Measurements from ENCODE around the gene DEFB112. TPM values are rescaled to one million over a fixed set of nuclear protein-coding genes. Genes with fewer than 3 reads are reported as not detected.

The DEFB112 gene
- total and polyA plus RNA-seq, 9 of the 15 experiments (the other 6 are each of a cell fraction or from before 2014, with no cell fraction given), result not detected

GRCh38 chr6:50047026-50047425 lies 2.7 kb downstream of the DEFB112 start:
- intact Hi-C loops (cut with micrococcal nuclease) (no loop called here), in situ Hi-C loops (cut with MboI) (no loop called here)
- Histone ChIP-seq H3K4me2 (ENCODE audit: insufficient read depth, low read length) (no peak overlapping the region), H3K9ac (ENCODE audit: insufficient read depth in 1 of 2, low read depth in 2 of 2, low read length in 2 of 2) (no peak overlapping the region), H3K36me3 (ENCODE audit: control insufficient read depth, insufficient read depth, low read length) (no peaks in the 10 kb centered on the region), H4K20me1 (replicated peaks; ENCODE audit: control insufficient read depth, insufficient read depth, low read length) (no peaks in the 10 kb centered on the region), H3K27me3 (ENCODE audit: control insufficient read depth in 2 of 2, insufficient read depth in 2 of 2, low read length in 2 of 2) (no peaks in the 10 kb centered on the region), H3K9me3 (replicated peaks; ENCODE audit: control insufficient read depth, insufficient read depth, low read depth, low read length) (no peaks in the 10 kb centered on the region), H3K79me2 (ENCODE audit: control insufficient read depth, insufficient read depth, low read length) (no peaks in the 10 kb centered on the region), H3K4me3 (no peak overlapping the region), H3K4me1 (replicated peaks in 1 of 2; ENCODE audit: control insufficient read depth in 2 of 2, insufficient read depth in 2 of 2, low read length in 2 of 2) (no peaks in the 10 kb centered on the region), H3K27ac (ENCODE audit: extremely low read depth, low read depth, low read length) (no peak overlapping the region), H3K9me1 (ENCODE audit: control insufficient read depth, insufficient read depth, low read length) (no peaks in the 10 kb centered on the region), H2AFZ (ENCODE audit: low read depth, low read length) (no peak overlapping the region)
- ChIA-PET CTCF (ENCODE audit: low intra/inter-chr PET ratio) (no interaction called here), POLR2A (interaction anchor here (0.5 to 0.8 kb wide), 2 partner anchors 103 to 418 kb away, joined by 3 read pairs; no protein-coding TSS in a partner anchor)
- FAIRE-seq (no peak), ATAC-seq (no peak), DNase-seq (ENCODE audit: extremely low read depth in 1 of 4, low spot score in 3 of 4) (no peak)
- 0% methylated on average over 3 of the region's 3 CpGs for WGBS (ENCODE audit: insufficient coverage, low coverage, missing lambda C conversion rate)
- no peak for TF ChIP-seq ZBTB49 (CRISPR knock-in tag; IDR thresholded peaks at IDR 0.05; ENCODE audit: borderline replicate concordance)
- no peak for TF ChIP-seq NFRKB (IDR thresholded peaks at IDR 0.05; ENCODE audit: low read depth)
- no peak for TF ChIP-seq RBM14 (IDR thresholded peaks at IDR 0.05; ENCODE audit: borderline replicate concordance, insufficient read depth, low read depth, low read length)
- no peak for TF ChIP-seq ZNF282 (CRISPR knock-in tag; IDR thresholded peaks at IDR 0.05)
- no peak for TF ChIP-seq ZNF655 (CRISPR knock-in tag; IDR thresholded peaks at IDR 0.05)
- TF ChIP-seq CBFB (CRISPR knock-in tag; IDR thresholded peaks at IDR 0.05), result no peak
- TF ChIP-seq ELF1 (tag; IDR thresholded peaks at IDR 0.05), result no peak
- no peak for TF ChIP-seq MTF1 (CRISPR knock-in tag; IDR thresholded peaks at IDR 0.05; ENCODE audit: borderline replicate concordance)
- no peak for TF ChIP-seq THRA (IDR thresholded peaks at IDR 0.05)
- TF ChIP-seq POLR2AphosphoS5 (IDR thresholded peaks at IDR 0.05; ENCODE audit: control insufficient read depth, insufficient read depth, low read depth, low read length), result no peak
- TF ChIP-seq, protein P1, sequence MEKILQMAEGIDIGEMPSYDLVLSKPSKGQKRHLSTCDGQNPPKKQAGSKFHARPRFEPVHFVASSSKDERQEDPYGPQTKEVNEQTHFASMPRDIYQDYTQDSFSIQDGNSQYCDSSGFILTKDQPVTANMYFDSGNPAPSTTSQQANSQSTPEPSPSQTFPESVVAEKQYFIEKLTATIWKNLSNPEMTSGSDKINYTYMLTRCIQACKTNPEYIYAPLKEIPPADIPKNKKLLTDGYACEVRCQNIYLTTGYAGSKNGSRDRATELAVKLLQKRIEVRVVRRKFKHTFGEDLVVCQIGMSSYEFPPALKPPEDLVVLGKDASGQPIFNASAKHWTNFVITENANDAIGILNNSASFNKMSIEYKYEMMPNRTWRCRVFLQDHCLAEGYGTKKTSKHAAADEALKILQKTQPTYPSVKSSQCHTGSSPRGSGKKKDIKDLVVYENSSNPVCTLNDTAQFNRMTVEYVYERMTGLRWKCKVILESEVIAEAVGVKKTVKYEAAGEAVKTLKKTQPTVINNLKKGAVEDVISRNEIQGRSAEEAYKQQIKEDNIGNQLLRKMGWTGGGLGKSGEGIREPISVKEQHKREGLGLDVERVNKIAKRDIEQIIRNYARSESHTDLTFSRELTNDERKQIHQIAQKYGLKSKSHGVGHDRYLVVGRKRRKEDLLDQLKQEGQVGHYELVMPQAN (IDR thresholded peaks at IDR 0.05; ENCODE audit: borderline replicate concordance), result no peak
- no peak for TF ChIP-seq NCOA4 (IDR thresholded peaks at IDR 0.05; ENCODE audit: partially characterized antibody)
- no peak for TF ChIP-seq ARHGAP35 (IDR thresholded peaks at IDR 0.05; ENCODE audit: partially characterized antibody)
- BruUV-seq (replicated peaks), result no TSS peak
